Brain microvascular endothelial cell (primary cell): ENCODE data around the gene CYP8B1.

Experiments used
- DNase-seq: peaks from one replicate; pipeline ENCODE4 v3.0.0-alpha.2; 2020
- H3K27ac ChIP-seq: fragments of 250-450 bp; sonication (Bioruptor Pico); 2 replicates; pipeline ENCODE4 v1.5.1; 2020; ENCODE audit warnings: mild to moderate bottlenecking, moderate library complexity
- H3K27me3 ChIP-seq: fragments of 250-450 bp; sonication (Bioruptor Pico); replicated peaks from 2 replicates; pipeline ENCODE4 v1.5.1; 2020; ENCODE audit warnings: mild to moderate bottlenecking
- H3K36me3 ChIP-seq: fragments of 250-450 bp; sonication (Bioruptor Pico); replicated peaks from 2 replicates; pipeline ENCODE4 v1.5.1; 2020; ENCODE audit warnings: mild to moderate bottlenecking
- H3K4me3 ChIP-seq: 2 replicates; pipeline ENCODE4 v1.5.1; 2011; ENCODE audit warnings: low read depth, mild to moderate bottlenecking, control low read depth, low read length, moderate library complexity
- CTCF ChIP-seq: IDR thresholded peaks from 2 replicates; pipeline ENCODE4 v1.5.1; 2011; ENCODE audit warnings: low read depth, mild to moderate bottlenecking, moderate library complexity, low read length, control low read depth, inconsistent platforms; ENCODE audit errors: missing control alignments
- in situ Hi-C: cut with HindIII; loops from 2 replicates; pipeline ENCODE4 v1.10.0; 2017; ENCODE audit warnings: low sequenced_read_pairs, low pct_ligation_motif_present

Gene CYP8B1

GRCh38 chr3:42827023-42827422 is 48.7 kb downstream of the CYP8B1 start:
- H3K4me3 ChIP-seq, result no peak overlapping the region
- no peaks in the 10 kb centered on the region for H3K36me3 ChIP-seq
- no peak for TF ChIP-seq CTCF
- in situ Hi-C loops, result no loop called here
- no peak for DNase-seq
- no peak overlapping the region for H3K27ac ChIP-seq
- peaks cover 5% of the 10 kb centered on the region for H3K27me3 ChIP-seq

- Histone ChIP-seq H3K36me3 (no peaks in the 10 kb centered on the region), H3K27me3 (peaks cover 5% of the 10 kb centered on the region), H3K4me3 (no peak overlapping the region), H3K27ac (no peak overlapping the region)
- no peak for DNase-seq
- no peak for TF ChIP-seq CTCF
- in situ Hi-C loops, result no loop called here
Observed at GRCh38 chr3:42826141-42826540, 49.5 kb downstream of the CYP8B1 start.

GRCh38 chr3:42823351-42823750 is 52.3 kb downstream of the CYP8B1 start:
- no peaks in the 10 kb centered on the region for H3K36me3 ChIP-seq
- DNase-seq, result no peak
- H3K4me3 ChIP-seq, result no peak overlapping the region
- TF ChIP-seq CTCF, result no peak
- in situ Hi-C loops, result no loop called here
- H3K27ac ChIP-seq, result no peak overlapping the region
- peaks cover 5% of the 10 kb centered on the region for H3K27me3 ChIP-seq

DNA sequence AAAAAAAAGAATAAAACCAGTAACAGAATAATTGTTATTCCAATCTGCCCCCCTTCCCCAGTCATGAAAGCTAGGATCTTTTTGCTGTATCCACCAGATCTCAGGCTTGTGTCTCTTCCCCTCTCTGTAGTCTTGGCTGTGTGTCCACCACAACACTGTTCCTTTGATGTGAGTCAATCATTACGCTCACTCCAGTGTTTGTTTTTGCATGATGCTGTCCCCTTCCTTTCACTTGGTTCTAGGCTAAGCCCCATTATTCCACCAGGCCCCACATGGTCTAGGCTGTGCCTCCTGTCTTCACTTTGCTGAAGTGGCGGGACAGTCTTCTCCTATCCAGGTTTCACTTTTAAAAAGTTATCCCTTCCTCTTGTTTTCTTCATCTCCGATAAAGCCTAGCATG is 52.9 kb downstream of the CYP8B1 start:
- no peak for TF ChIP-seq CTCF
- Histone ChIP-seq H3K27ac (no peak overlapping the region), H3K27me3 (peaks cover 7% of the 10 kb centered on the region), H3K36me3 (no peaks in the 10 kb centered on the region), H3K4me3 (no peak overlapping the region)
- no peak for DNase-seq
- in situ Hi-C loops, result no loop called here
